Measurements from ENCODE around the gene TEX36. TPM values are rescaled to one million over a fixed set of nuclear protein-coding genes. Genes with fewer than 3 reads are reported as not detected.

TEX36 gene
- polyA plus RNA-seq, 1 of the 3 experiments (the other 2 are of a cell fraction) = not detected

GRCh38 chr10:125672884-125673283 is 10.1 kb downstream of the TEX36 start:
- DNase-seq = no peak
- H3K9me3 ChIP-seq = no peaks in the 10 kb centered on the region
- H3K4me1 ChIP-seq (ENCODE audit: control insufficient read depth in 1 of 2, insufficient read depth in 2 of 2, low read depth in 1 of 2, low read length in 1 of 2) = no peaks in the 10 kb centered on the region
- TF ChIP-seq MAX (IDR thresholded peaks at IDR 0.05; ENCODE audit: low read depth) (no peak), GABPA (IDR thresholded peaks at IDR 0.05; ENCODE audit: low read depth) (no peak), USF2 (IDR thresholded peaks at IDR 0.05; ENCODE audit: borderline replicate concordance, low read depth, low read length) (no peak), RFX5 (IDR thresholded peaks at IDR 0.05; ENCODE audit: low read length) (no peak), FOXJ3 (CRISPR knock-in tag; IDR thresholded peaks at IDR 0.05) (no peak), CHD2 (IDR thresholded peaks at IDR 0.05; ENCODE audit: low read length, partially characterized antibody) (no peak), NRF1 (IDR thresholded peaks at IDR 0.05; ENCODE audit: low read depth, low read length) (no peak), ELF1 (IDR thresholded peaks at IDR 0.05) (no peak), RXRA (IDR thresholded peaks at IDR 0.05; ENCODE audit: borderline replicate concordance, low read depth) (no peak), EZH2phosphoT487 (IDR thresholded peaks at IDR 0.05; ENCODE audit: borderline replicate concordance, low read depth) (no peak)
- ChIA-PET CTCF (interaction anchor here (0.7 kb wide), 1 partner anchor 13 kb away, joined by 3 read pairs; no protein-coding TSS in a partner anchor), POLR2A (no interaction called here)
- H4K20me1 ChIP-seq (ENCODE audit: insufficient read depth) = no peaks in the 10 kb centered on the region
- no peak overlapping the region for H3K4me3 ChIP-seq (ENCODE audit: low read depth in 2 of 2, low read length in 1 of 2)
- no peak overlapping the region for H3K4me2 ChIP-seq
- no peak overlapping the region for H3K27ac ChIP-seq (ENCODE audit: low read depth in 2 of 2, low read length in 1 of 2)
- no peaks in the 10 kb centered on the region for H3K9me2 ChIP-seq
- WGBS (ENCODE audit: low lambda C conversion rate) = 0% methylated on average over 1 of the region's 1 CpG
- no peaks in the 10 kb centered on the region for H3F3A ChIP-seq (replicated peaks; ENCODE audit: insufficient read depth)
- no peak overlapping the region for H3K9ac ChIP-seq
- H3K27me3 ChIP-seq (ENCODE audit: insufficient read depth) = no peaks in the 10 kb centered on the region
- no peaks in the 10 kb centered on the region for H3K36me3 ChIP-seq (replicated peaks in 1 of 2; ENCODE audit: control insufficient read depth in 1 of 2, insufficient read depth in 2 of 2, low read length in 1 of 2)
- H2AFZ ChIP-seq (ENCODE audit: low read depth) = no peak overlapping the region
- no peaks in the 10 kb centered on the region for H3K79me2 ChIP-seq (ENCODE audit: insufficient read depth)

GRCh38 chr10:125662584-125662983 is 20.4 kb downstream of the TEX36 start:
- H3K9me3 ChIP-seq = no peaks in the 10 kb centered on the region
- H3K27me3 ChIP-seq (ENCODE audit: insufficient read depth) = no peaks in the 10 kb centered on the region
- ChIA-PET POLR2A (no interaction called here), CTCF (no interaction called here)
- H3K79me2 ChIP-seq (ENCODE audit: insufficient read depth) = no peaks in the 10 kb centered on the region
- DNase-seq = no peak
- H3K27ac ChIP-seq (ENCODE audit: low read depth in 2 of 2, low read length in 1 of 2) = no peak overlapping the region
- H2AFZ ChIP-seq (ENCODE audit: low read depth) = no peak overlapping the region
- H3K9me2 ChIP-seq = no peaks in the 10 kb centered on the region
- peaks cover 0 to 3% of the 10 kb centered on the region in 2 experiments; a peak in 1 of 4 replicates for H3K4me1 ChIP-seq (ENCODE audit: control insufficient read depth in 1 of 2, insufficient read depth in 2 of 2, low read depth in 1 of 2, low read length in 1 of 2)
- no peak overlapping the region for H3K4me3 ChIP-seq (ENCODE audit: low read depth in 2 of 2, low read length in 1 of 2)
- 49% methylated on average over 2 of the region's 2 CpGs for WGBS (ENCODE audit: low lambda C conversion rate)
- H3F3A ChIP-seq (replicated peaks; ENCODE audit: insufficient read depth) = no peaks in the 10 kb centered on the region
- H3K36me3 ChIP-seq (replicated peaks in 1 of 2; ENCODE audit: control insufficient read depth in 1 of 2, insufficient read depth in 2 of 2, low read length in 1 of 2) = no peaks in the 10 kb centered on the region
- no peak overlapping the region for H3K4me2 ChIP-seq
- no peaks in the 10 kb centered on the region for H4K20me1 ChIP-seq (ENCODE audit: insufficient read depth)
- no peak overlapping the region for H3K9ac ChIP-seq
- TF ChIP-seq FOXM1 (IDR thresholded peaks at IDR 0.05; ENCODE audit: low read depth) (no peak), RXRA (IDR thresholded peaks at IDR 0.05; ENCODE audit: borderline replicate concordance, low read depth) (no peak), NFIC (IDR thresholded peaks at IDR 0.05; ENCODE audit: borderline replicate concordance) (no peak), PBX3 (IDR thresholded peaks at IDR 0.05) (no peak), REST (IDR thresholded peaks at IDR 0.05; ENCODE audit: low read depth, low read length) (no peak), YY1 (IDR thresholded peaks at IDR 0.05; ENCODE audit: low read depth) (no peak), FOXJ3 (CRISPR knock-in tag; IDR thresholded peaks at IDR 0.05) (no peak), RCOR1 (IDR thresholded peaks at IDR 0.05; ENCODE audit: low read length) (no peak), SIN3A (IDR thresholded peaks at IDR 0.05; ENCODE audit: borderline replicate concordance, low read depth, low read length) (no peak), TAF1 (IDR thresholded peaks at IDR 0.05; ENCODE audit: borderline replicate concordance, low read depth, low read length) (no peak), EP300 (IDR thresholded peaks at IDR 0.05; ENCODE audit: borderline replicate concordance in 1 of 2, low read depth in 1 of 2, low read length in 1 of 2) (no peak), NRF1 (IDR thresholded peaks at IDR 0.05; ENCODE audit: low read depth, low read length) (no peak), IRF3 (IDR thresholded peaks at IDR 0.05; ENCODE audit: low read depth, low read length) (no peak), SMC3 (IDR thresholded peaks at IDR 0.05; ENCODE audit: low read depth, low read length) (no peak), EZH2phosphoT487 (IDR thresholded peaks at IDR 0.05; ENCODE audit: borderline replicate concordance, low read depth) (no peak), FOSL2 (IDR thresholded peaks at IDR 0.05; ENCODE audit: borderline replicate concordance, low read depth) (no peak)
